ENCODE results near the gene HDAC9.

HDAC9 gene

DNA sequence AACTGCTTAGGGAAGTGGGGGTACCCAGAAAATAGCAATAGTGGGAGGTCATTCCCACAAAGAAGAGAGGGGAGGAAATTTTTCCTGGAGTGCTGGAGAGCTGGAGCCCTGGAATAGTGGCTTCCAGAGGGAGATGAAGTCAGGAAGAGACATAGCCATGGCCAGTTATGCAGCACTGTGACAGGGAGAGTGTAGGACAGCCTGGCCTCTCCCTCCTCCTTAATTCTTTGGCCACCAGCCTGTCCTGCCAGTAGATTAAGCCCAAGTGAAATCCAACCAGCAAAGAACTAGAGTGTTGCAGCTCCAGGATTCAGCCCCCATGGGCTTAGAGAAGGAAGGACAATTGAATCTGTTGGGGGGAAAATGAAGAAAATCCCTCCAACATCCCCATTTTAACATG is 130.5 kb downstream of the HDAC9 start:
- Histone ChIP-seq H3K27me3 (ENCODE audit: insufficient read depth, insufficient read length) (no peaks in the 10 kb centered on the region), H3K4me1 (ENCODE audit: insufficient read depth, insufficient read length) (no peaks in the 10 kb centered on the region), H3K4me3 (ENCODE audit: insufficient read length, low read depth) (no peak overlapping the region), H3K9me3 (ENCODE audit: insufficient read depth, low read length) (no peaks in the 10 kb centered on the region), H3K36me3 (ENCODE audit: insufficient read depth, insufficient read length, low read length) (no peaks in the 10 kb centered on the region), H3K9ac (ENCODE audit: insufficient read length, low read depth) (no peak overlapping the region)
- DNase-seq (ENCODE audit: low read depth, low spot score), result no peak
- TF ChIP-seq ZNF274 (IDR thresholded peaks at IDR 0.05; ENCODE audit: low read depth, low read length), result no peak
- no peak for TF ChIP-seq SUZ12 (IDR thresholded peaks at IDR 0.05; ENCODE audit: extremely low read depth, insufficient read depth, insufficient read length)
- no peak for TF ChIP-seq YY1 (IDR thresholded peaks at IDR 0.05; ENCODE audit: insufficient read depth, insufficient read length)

DNA sequence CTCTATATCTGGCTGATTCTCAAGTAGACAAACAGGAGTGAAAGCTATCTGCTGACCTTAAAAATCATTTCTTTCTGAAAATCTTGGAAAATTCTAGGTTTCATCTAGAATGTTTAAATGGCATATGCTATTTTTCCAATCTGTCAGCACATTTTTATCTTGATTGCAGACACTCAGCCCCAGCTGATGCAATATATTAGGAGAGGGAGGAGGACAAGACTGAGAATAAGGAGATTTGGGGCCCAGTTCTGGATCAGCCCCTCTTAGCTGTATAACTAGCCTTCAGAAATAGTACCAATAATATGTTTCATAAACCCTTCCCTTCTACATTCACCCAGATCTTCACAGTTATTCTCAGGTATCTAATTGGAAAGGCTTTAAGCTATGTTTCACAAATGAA is 131.2 kb downstream of the HDAC9 start:
- H3K4me3 ChIP-seq (ENCODE audit: insufficient read length, low read depth), result no peak overlapping the region
- H3K27me3 ChIP-seq (ENCODE audit: insufficient read depth, insufficient read length), result no peaks in the 10 kb centered on the region
- H3K36me3 ChIP-seq (ENCODE audit: insufficient read depth, insufficient read length, low read length), result no peaks in the 10 kb centered on the region
- no peaks in the 10 kb centered on the region for H3K4me1 ChIP-seq (ENCODE audit: insufficient read depth, insufficient read length)
- H3K9me3 ChIP-seq (ENCODE audit: insufficient read depth, low read length), result no peaks in the 10 kb centered on the region
- H3K9ac ChIP-seq (ENCODE audit: insufficient read length, low read depth), result no peak overlapping the region
- no peak for TF ChIP-seq YY1 (IDR thresholded peaks at IDR 0.05; ENCODE audit: insufficient read depth, insufficient read length)
- TF ChIP-seq SUZ12 (IDR thresholded peaks at IDR 0.05; ENCODE audit: extremely low read depth, insufficient read depth, insufficient read length), result no peak
- no peak for TF ChIP-seq ZNF274 (IDR thresholded peaks at IDR 0.05; ENCODE audit: low read depth, low read length)
- DNase-seq (ENCODE audit: low read depth, low spot score), result no peak

GRCh38 chr7:18637516-18637915 is 142.0 kb downstream of the HDAC9 start:
- Histone ChIP-seq H3K4me3 (ENCODE audit: insufficient read length, low read depth) (no peak overlapping the region), H3K9me3 (ENCODE audit: insufficient read depth, low read length) (no peaks in the 10 kb centered on the region), H3K36me3 (ENCODE audit: insufficient read depth, insufficient read length, low read length) (peaks cover 10% of the 10 kb centered on the region), H3K27me3 (ENCODE audit: insufficient read depth, insufficient read length) (no peaks in the 10 kb centered on the region), H3K9ac (ENCODE audit: insufficient read length, low read depth) (no peak overlapping the region), H3K4me1 (ENCODE audit: insufficient read depth, insufficient read length) (no peaks in the 10 kb centered on the region)
- TF ChIP-seq SUZ12 (IDR thresholded peaks at IDR 0.05; ENCODE audit: extremely low read depth, insufficient read depth, insufficient read length), result no peak
- TF ChIP-seq YY1 (IDR thresholded peaks at IDR 0.05; ENCODE audit: insufficient read depth, insufficient read length), result no peak
- TF ChIP-seq ZNF274 (IDR thresholded peaks at IDR 0.05; ENCODE audit: low read depth, low read length), result no peak
- no peak for DNase-seq (ENCODE audit: low read depth, low spot score)

GRCh38 chr7:18638594-18639452 is 143.3 kb downstream of the HDAC9 start:
- no peaks in the 10 kb centered on the region for H3K9me3 ChIP-seq (ENCODE audit: insufficient read depth, low read length)
- peaks cover 10% of the 10 kb centered on the region for H3K36me3 ChIP-seq (ENCODE audit: insufficient read depth, insufficient read length, low read length)
- TF ChIP-seq YY1 (IDR thresholded peaks at IDR 0.05; ENCODE audit: insufficient read depth, insufficient read length) (no peak), ZNF274 (IDR thresholded peaks at IDR 0.05; ENCODE audit: low read depth, low read length) (no peak), SUZ12 (IDR thresholded peaks at IDR 0.05; ENCODE audit: extremely low read depth, insufficient read depth, insufficient read length) (no peak)

DNA sequence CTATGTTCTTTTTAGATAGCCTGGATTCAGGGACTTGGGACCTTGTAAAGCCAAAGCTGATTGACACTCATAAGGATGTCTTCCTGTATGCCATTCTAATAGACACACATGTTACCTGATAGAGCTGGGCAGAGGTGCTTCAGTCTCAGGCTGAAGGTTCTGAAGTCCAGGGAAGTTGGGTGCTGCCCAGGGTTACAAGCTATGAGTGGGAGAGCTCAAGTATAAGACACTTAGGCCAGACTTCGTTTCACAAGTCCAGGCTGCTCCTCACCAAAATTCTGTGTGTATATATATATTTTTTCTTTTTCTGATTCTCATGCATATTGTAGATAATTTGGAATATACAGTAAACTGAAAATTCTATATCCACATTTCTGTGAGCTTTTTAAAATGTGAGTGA is 144.2 kb downstream of the HDAC9 start:
- no peak for TF ChIP-seq SUZ12 (IDR thresholded peaks at IDR 0.05; ENCODE audit: extremely low read depth, insufficient read depth, insufficient read length)
- TF ChIP-seq YY1 (IDR thresholded peaks at IDR 0.05; ENCODE audit: insufficient read depth, insufficient read length), result no peak
- TF ChIP-seq ZNF274 (IDR thresholded peaks at IDR 0.05; ENCODE audit: low read depth, low read length), result no peak

More at GRCh38 chr7:18638594-18639452, 143.3 kb downstream of the HDAC9 start:
- no peaks in the 10 kb centered on the region for H3K27me3 ChIP-seq (ENCODE audit: insufficient read depth, insufficient read length)
- no peaks in the 10 kb centered on the region for H3K4me1 ChIP-seq (ENCODE audit: insufficient read depth, insufficient read length)
- H3K9ac ChIP-seq (ENCODE audit: insufficient read length, low read depth), result no peak overlapping the region
- H3K4me3 ChIP-seq (ENCODE audit: insufficient read length, low read depth), result no peak overlapping the region
- no peak for DNase-seq (ENCODE audit: low read depth, low spot score)

DNA sequence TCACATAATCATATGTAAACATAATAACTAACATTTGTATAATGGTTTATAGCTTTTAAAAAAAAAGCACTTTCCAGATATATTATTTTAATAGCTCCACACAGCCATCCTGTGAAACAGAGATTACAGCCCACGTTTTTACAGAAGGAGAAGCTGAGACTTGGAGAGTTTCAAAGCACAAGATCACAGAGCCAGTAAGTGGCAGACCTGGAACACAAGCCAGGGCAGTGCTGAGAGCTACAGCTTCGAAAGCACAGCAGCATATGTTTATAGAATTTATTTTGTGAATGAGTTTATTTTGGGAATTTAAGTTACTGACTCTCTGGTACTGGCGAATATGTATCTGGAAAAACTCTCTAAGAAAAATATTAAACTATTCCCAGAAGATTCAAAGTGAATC is 149.4 kb downstream of the HDAC9 start:
- TF ChIP-seq ZNF274 (IDR thresholded peaks at IDR 0.05; ENCODE audit: low read depth, low read length) (no peak), SUZ12 (IDR thresholded peaks at IDR 0.05; ENCODE audit: extremely low read depth, insufficient read depth, insufficient read length) (no peak), YY1 (IDR thresholded peaks at IDR 0.05; ENCODE audit: insufficient read depth, insufficient read length) (no peak)
- DNase-seq (ENCODE audit: low read depth, low spot score), result no peak
- no peaks in the 10 kb centered on the region for H3K4me1 ChIP-seq (ENCODE audit: insufficient read depth, insufficient read length)
- no peak overlapping the region for H3K9ac ChIP-seq (ENCODE audit: insufficient read length, low read depth)
- no peaks in the 10 kb centered on the region for H3K27me3 ChIP-seq (ENCODE audit: insufficient read depth, insufficient read length)
- no peak overlapping the region for H3K4me3 ChIP-seq (ENCODE audit: insufficient read length, low read depth)
- no peaks in the 10 kb centered on the region for H3K9me3 ChIP-seq (ENCODE audit: insufficient read depth, low read length)
- H3K36me3 ChIP-seq (ENCODE audit: insufficient read depth, insufficient read length, low read length), result peaks cover 20% of the 10 kb centered on the region

More for the DNA sequence above, 144.2 kb downstream of the HDAC9 start:
- Histone ChIP-seq H3K4me1 (ENCODE audit: insufficient read depth, insufficient read length) (no peaks in the 10 kb centered on the region), H3K36me3 (ENCODE audit: insufficient read depth, insufficient read length, low read length) (peaks cover 8% of the 10 kb centered on the region), H3K9me3 (ENCODE audit: insufficient read depth, low read length) (no peaks in the 10 kb centered on the region), H3K4me3 (ENCODE audit: insufficient read length, low read depth) (no peak overlapping the region), H3K27me3 (ENCODE audit: insufficient read depth, insufficient read length) (no peaks in the 10 kb centered on the region), H3K9ac (ENCODE audit: insufficient read length, low read depth) (no peak overlapping the region)
- DNase-seq (ENCODE audit: low read depth, low spot score), result no peak

GRCh38 chr7:18647582-18647981 is 152.0 kb downstream of the HDAC9 start:
- Histone ChIP-seq H3K9ac (ENCODE audit: insufficient read length, low read depth) (no peak overlapping the region), H3K9me3 (ENCODE audit: insufficient read depth, low read length) (no peaks in the 10 kb centered on the region), H3K27me3 (ENCODE audit: insufficient read depth, insufficient read length) (no peaks in the 10 kb centered on the region), H3K4me3 (ENCODE audit: insufficient read length, low read depth) (no peak overlapping the region), H3K4me1 (ENCODE audit: insufficient read depth, insufficient read length) (no peaks in the 10 kb centered on the region), H3K36me3 (ENCODE audit: insufficient read depth, insufficient read length, low read length) (peaks cover 16% of the 10 kb centered on the region)
- TF ChIP-seq ZNF274 (IDR thresholded peaks at IDR 0.05; ENCODE audit: low read depth, low read length), result no peak
- TF ChIP-seq SUZ12 (IDR thresholded peaks at IDR 0.05; ENCODE audit: extremely low read depth, insufficient read depth, insufficient read length), result no peak
- no peak for TF ChIP-seq YY1 (IDR thresholded peaks at IDR 0.05; ENCODE audit: insufficient read depth, insufficient read length)
- no peak for DNase-seq (ENCODE audit: low read depth, low spot score)
